Fibroblast of lung (primary cell): ENCODE data around the gene NLRP6.

Experiments
- EZH2 ChIP-seq: IDR thresholded peaks from 2 replicates; pipeline ENCODE4 v1.5.1; 2012; ENCODE audit warnings: low read length, control low read depth, mild to moderate bottlenecking; ENCODE audit errors: missing control alignments
- TF ChIP-seq, protein P1 (sequence below), 2 donors: IDR thresholded peaks in 1 of 2; conservative IDR thresholded peaks in 1 of 2; 1 replicate in 1 of 2; 2 replicates in 1 of 2; pipeline ENCODE4 v1.5.1; 2011 to 2012; ENCODE audit warnings: low read length in 2 of 2, control low read depth in 1 of 2, inconsistent platforms in 1 of 2, low read depth in 1 of 2, mild to moderate bottlenecking in 1 of 2

GRCh38 chr11:295351-296170, 17.4 kb downstream of the NLRP6 start:
- TF ChIP-seq, protein P1, sequence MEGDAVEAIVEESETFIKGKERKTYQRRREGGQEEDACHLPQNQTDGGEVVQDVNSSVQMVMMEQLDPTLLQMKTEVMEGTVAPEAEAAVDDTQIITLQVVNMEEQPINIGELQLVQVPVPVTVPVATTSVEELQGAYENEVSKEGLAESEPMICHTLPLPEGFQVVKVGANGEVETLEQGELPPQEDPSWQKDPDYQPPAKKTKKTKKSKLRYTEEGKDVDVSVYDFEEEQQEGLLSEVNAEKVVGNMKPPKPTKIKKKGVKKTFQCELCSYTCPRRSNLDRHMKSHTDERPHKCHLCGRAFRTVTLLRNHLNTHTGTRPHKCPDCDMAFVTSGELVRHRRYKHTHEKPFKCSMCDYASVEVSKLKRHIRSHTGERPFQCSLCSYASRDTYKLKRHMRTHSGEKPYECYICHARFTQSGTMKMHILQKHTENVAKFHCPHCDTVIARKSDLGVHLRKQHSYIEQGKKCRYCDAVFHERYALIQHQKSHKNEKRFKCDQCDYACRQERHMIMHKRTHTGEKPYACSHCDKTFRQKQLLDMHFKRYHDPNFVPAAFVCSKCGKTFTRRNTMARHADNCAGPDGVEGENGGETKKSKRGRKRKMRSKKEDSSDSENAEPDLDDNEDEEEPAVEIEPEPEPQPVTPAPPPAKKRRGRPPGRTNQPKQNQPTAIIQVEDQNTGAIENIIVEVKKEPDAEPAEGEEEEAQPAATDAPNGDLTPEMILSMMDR (conservative IDR thresholded peaks at IDR 0.05 in 1 of 2, IDR thresholded peaks at IDR 0.05 in 1 of 2; ENCODE audit: low read depth in 1 of 2, low read length in 2 of 2), result no peak
- no peak for TF ChIP-seq EZH2
